ENCODE data around the gene ABCG2.

GRCh38 chr4:88147799-88148217 lies 10.6 kb downstream of the ABCG2 start:
- TF ChIP-seq POLR2A (IDR thresholded peaks at IDR 0.05; ENCODE audit: low read depth, low read length): no peak
- TF ChIP-seq POLR2AphosphoS5 (IDR thresholded peaks at IDR 0.05; ENCODE audit: low read depth, low read length): no peak
- no peak for TF ChIP-seq TAF1 (IDR thresholded peaks at IDR 0.05; ENCODE audit: low read depth, low read length)
- no peak for TF ChIP-seq POU2F2 (IDR thresholded peaks at IDR 0.05; ENCODE audit: low read depth, low read length)
- TF ChIP-seq SPI1 (IDR thresholded peaks at IDR 0.05; ENCODE audit: low read depth, low read length): no peak
- no peak for TF ChIP-seq PAX5 (IDR thresholded peaks at IDR 0.05; ENCODE audit: insufficient read depth, low read length, severe bottlenecking)
